Immature natural killer cell (primary cell): ENCODE results near the gene ZFHX2. TPM values are rescaled to one million over a fixed set of nuclear protein-coding genes. Genes with fewer than 3 reads are reported as not detected.

Source experiments
- DNase-seq, 3 donors: peaks; one replicate each; pipeline ENCODE4 v3.0.0; 2022; ENCODE audit warnings: mixed read lengths in 1 of 3
- H3K27ac Mint-ChIP-seq, 6 donors: one replicate each; pipeline ENCODE4 v1.8.0; 2020; ENCODE audit warnings: mixed read lengths in 6 of 6, mild to moderate bottlenecking in 5 of 6, inconsistent platforms in 4 of 6, moderate library complexity in 3 of 6
- H3K27me3 Mint-ChIP-seq, 3 donors: one replicate each; pipeline ENCODE4 v1.8.0; 2020 to 2021; ENCODE audit warnings: low read depth in 3 of 3, mild to moderate bottlenecking in 3 of 3, mixed read lengths in 3 of 3, moderate library complexity in 3 of 3, inconsistent platforms in 1 of 3
- H3K36me3 Mint-ChIP-seq, 3 donors: one replicate each; pipeline ENCODE4 v1.8.0; 2020; ENCODE audit warnings: mixed read lengths in 3 of 3, inconsistent platforms in 2 of 3, mild to moderate bottlenecking in 2 of 3
- H3K4me1 Mint-ChIP-seq, 2 donors: one replicate each; pipeline ENCODE4 v1.8.0; 2020; ENCODE audit warnings: inconsistent platforms in 2 of 2, mild to moderate bottlenecking in 2 of 2, mixed read lengths in 2 of 2, moderate library complexity in 1 of 2
- H3K4me3 Mint-ChIP-seq, 5 donors: one replicate each; pipeline ENCODE4 v1.8.0; 2020; ENCODE audit warnings: mild to moderate bottlenecking in 5 of 5, mixed read lengths in 5 of 5, inconsistent platforms in 3 of 5, moderate library complexity in 3 of 5
- H3K9me3 Mint-ChIP-seq, 6 donors: one replicate each; pipeline ENCODE4 v1.8.0; 2020; ENCODE audit warnings: mild to moderate bottlenecking in 6 of 6, mixed read lengths in 6 of 6, inconsistent platforms in 4 of 6, moderate library complexity in 3 of 6
- polyA plus RNA-seq, 3 donors: library from polyadenylated mRNA; unstranded; fragments of 300-500 nt; fragmentation: Illumina TruSeq; gene quantifications; one replicate each; pipeline ENCODE4 v1.2.3, GENCODE V29; 2021

The ZFHX2 gene
- polyA plus RNA-seq, 3 donors from 2014 or later: 0.12 TPM; not detected in 2

DNA sequence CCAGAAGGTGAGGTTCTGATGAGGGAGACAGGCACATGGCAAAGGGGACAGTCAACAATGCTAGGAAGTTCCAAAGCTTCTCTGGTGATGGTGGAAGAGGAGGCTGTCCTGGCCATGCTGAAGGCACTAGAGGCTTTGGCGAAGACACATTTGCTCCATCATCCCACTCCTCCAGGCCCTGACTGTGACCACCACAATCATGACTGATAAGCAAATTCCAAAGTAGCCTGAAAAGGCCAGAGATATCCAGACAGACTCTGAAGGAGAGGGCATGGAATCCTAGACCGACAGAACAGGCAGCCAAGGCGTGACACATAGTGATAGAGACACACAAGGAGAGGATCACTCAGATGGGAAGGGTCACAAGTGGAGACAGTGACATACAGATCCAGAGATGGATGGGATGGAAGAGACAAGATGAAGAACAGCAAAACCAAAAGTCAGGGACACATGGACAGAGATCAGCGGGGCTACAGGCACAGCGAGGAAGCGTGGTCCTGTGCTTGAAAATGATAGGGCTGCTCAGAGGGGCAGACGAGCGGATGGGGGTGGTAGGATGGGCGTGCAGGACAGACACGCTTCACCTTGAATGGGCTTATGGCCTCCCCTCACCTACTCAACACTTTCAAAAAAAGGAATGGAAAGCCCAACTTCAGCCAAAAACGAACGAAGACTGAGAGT, 1.3 kb downstream of the ZFHX2 start:
- no peaks in the 10 kb centered on the region for H3K9me3 Mint-ChIP-seq
- no peaks in the 10 kb centered on the region for H3K36me3 Mint-ChIP-seq
- peaks cover 10 to 17% of the 10 kb centered on the region in 2 donors for H3K4me1 Mint-ChIP-seq
- DNase-seq: no peak
- H3K4me3 Mint-ChIP-seq: no peak overlapping the region
- peaks cover 0 to 8% (median 3%) of the 10 kb centered on the region in 3 donors for H3K27me3 Mint-ChIP-seq
- no peak overlapping the region for H3K27ac Mint-ChIP-seq

DNA sequence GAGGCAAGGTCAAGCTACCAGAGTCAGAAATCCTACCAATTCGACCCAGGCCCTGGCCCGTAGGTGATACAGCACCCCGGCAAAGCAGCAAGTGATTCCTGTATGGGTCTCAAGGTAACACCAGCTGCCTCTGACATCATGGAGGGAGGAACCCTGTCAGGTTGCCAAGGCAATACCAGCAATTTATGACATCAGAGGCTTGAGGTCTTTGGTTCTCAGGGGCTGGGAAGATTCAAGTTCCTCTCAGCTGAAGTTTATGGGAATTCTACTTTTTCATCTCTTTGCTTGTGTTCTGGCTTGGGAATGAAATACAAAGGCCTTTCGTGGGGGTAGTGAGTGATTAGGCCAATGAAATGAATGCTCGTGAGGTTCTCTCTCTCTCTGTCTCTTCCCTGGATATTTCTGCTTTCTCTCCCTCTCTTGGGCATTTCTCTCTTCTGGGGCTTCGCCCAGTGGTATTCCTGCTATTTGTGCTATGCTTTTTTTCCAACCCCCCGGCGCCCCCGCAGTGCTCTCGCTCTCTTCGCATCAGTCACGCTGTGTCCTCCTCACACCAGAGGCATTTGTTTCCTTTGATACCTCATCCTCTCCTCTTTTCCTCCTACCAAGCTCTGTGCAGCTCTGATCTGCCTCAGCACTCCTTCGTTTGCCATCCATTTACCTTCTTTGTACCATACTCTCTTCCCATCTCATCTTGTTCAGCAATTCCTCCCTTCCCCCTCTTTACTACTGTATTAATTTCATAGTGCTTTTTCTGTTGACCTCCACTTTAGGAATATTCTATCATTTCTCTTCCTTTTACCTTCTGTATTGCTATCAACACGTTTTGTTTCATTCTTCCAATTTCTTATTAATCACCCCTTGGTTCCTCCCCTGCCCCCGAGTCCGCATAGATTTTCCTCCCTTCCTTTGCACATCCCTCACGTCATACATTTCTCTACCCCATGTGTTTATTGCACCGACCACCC, 2.9 kb downstream of the ZFHX2 start:
- Mint-ChIP-seq H3K4me1 (peaks cover 8 to 14% of the 10 kb centered on the region in 2 donors), H3K9me3 (no peaks in the 10 kb centered on the region), H3K36me3 (no peaks in the 10 kb centered on the region), H3K27me3 (peaks cover 0 to 8% (median 3%) of the 10 kb centered on the region in 3 donors), H3K4me3 (no peak overlapping the region), H3K27ac (no peak overlapping the region)
- no peak for DNase-seq

DNA sequence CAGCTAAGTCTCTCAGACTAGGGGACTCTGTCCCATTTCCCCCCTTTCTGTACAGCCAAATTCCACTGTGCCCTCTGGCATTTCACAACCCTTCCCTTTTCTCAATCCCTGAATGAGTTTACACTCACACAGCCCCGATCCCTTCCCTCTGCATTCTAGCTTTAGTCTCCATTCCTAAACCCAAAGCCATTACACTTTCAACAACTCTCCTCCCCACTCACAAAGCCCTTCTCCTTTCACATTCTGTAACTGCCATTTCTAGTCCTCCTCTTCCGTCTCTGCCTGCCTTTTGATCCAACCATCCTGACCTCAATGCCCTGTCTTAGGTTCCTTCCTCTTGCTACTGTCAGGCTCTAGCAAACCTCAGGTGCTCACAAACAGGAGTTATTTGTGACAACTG, 3.6 kb downstream of the ZFHX2 start:
- DNase-seq: no peak
- H3K36me3 Mint-ChIP-seq: no peaks in the 10 kb centered on the region
- no peak overlapping the region for H3K4me3 Mint-ChIP-seq
- peaks cover 0 to 8% (median 3%) of the 10 kb centered on the region in 3 donors for H3K27me3 Mint-ChIP-seq
- H3K27ac Mint-ChIP-seq: no peak overlapping the region
- no peaks in the 10 kb centered on the region for H3K9me3 Mint-ChIP-seq
- peaks cover 8 to 14% of the 10 kb centered on the region in 2 donors for H3K4me1 Mint-ChIP-seq

DNA sequence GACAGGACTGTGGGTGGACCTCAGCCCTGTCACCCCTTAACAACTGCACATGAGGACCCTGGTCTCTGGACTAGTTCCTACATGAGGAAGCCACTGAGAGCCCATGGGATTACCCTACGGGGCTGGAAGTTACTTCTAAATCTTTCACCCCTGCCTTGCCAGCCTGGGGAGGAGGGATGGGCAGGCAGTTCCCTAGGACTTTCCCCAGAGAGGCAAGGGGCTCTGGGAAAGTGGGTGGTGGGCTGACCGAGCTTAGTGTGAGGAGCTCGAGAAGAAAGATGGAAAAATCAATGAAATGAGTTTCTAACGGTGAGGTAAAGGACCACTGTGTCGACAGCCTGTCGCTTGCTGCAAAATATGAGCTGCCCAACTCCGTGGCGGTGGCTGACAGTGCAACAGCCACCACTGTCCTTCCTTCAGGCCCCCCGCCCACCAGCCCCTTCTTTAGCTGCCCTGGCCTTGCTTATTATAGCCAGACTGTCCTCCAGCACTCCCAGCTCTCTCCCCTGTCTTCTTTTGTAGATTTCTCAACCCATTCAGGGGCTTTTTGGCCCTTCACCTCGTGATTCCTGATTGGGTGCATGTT, 5.0 kb downstream of the ZFHX2 start:
- Mint-ChIP-seq H3K4me1 (peaks cover 6 to 7% of the 10 kb centered on the region in 2 donors), H3K27me3 (peaks cover 0 to 9% (median 3%) of the 10 kb centered on the region in 3 donors), H3K4me3 (no peak overlapping the region), H3K36me3 (peaks cover 0 to 7% (median 0%) of the 10 kb centered on the region in 3 donors), H3K9me3 (no peaks in the 10 kb centered on the region), H3K27ac (no peak overlapping the region)
- no peak for DNase-seq

DNA sequence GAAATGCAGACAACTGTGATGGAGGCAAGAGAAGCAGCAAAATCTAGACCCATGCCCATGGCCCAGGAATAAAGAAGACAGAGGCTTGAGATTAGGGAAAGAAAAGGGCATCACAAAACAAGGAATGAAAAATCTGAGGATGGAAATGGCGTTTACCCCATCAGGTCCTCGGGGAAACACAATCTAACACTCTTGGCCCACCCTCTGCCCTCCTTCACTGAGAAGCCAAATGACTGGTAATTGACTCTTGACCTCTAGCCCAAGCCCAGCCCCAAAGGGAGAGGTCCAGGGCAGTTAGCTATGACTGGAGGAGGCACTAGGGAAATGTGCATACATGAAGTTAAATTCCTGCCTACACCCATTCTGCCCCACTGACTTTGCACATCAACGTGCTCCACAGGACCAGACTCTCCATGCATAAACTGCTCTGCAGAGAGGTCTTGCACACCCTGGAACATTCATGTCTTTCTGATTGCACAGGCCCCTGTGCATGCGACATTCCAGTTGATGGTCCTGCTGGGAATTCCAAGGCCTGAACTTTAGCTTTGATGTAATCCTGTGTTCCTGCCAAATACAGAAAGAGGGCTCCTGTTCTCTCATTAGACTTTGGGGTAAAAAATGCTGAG, 5.7 kb downstream of the ZFHX2 start:
- H3K4me3 Mint-ChIP-seq: no peak overlapping the region
- no peak overlapping the region for H3K27ac Mint-ChIP-seq
- no peak for DNase-seq
- H3K9me3 Mint-ChIP-seq: no peaks in the 10 kb centered on the region
- peaks cover 0 to 7% (median 0%) of the 10 kb centered on the region in 3 donors for H3K36me3 Mint-ChIP-seq
- H3K27me3 Mint-ChIP-seq: peaks cover 0 to 6% (median 2%) of the 10 kb centered on the region in 3 donors
- H3K4me1 Mint-ChIP-seq: peaks cover under 1% of the 10 kb centered on the region in 2 donors

DNA sequence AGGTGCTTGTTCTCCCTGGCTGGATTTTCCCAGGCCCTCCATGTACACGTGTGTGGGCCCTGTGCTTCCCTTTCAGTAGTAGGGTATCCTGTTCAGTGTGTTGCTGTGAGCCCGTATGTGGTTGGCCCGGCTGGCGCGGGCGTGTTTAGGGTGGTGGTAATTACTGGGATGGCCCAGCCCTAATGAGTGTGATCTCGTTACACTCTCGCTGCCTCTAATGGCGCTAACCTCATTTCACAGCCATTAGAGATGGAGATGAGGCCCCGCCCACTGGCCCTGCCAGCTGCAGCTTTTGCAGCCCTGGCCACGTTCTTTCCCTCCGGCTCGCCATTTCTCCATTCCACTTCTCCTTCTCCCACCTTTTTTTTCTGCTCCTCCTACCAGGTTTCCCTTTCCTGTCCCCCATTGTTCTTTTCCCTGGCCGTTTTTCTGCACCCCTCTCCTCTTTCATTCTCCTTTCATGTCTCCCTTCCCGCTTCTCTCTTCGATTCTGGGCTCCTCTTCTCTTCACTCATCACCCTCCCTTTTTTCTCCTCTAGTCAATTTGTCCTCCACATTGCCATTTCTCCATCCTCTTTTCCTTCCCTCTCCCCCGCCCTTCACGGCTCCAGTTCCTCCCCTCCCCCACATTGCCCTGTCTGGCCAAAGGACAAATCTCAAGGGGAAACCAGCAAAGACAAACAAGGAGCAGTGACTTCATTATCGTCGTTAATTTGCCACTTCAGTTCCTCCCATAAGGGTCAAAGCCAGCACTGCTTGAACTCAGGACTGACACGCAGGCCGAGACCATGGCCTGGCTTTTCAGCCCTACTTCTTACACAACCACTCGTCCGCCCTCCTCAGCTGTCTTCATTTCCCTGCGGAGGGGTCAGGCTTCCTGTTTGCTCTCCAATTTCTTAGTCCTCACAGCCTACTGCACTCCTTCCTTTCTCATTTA, 6.8 kb downstream of the ZFHX2 start:
- H3K27ac Mint-ChIP-seq: no peak overlapping the region
- no peaks in the 10 kb centered on the region for H3K4me1 Mint-ChIP-seq
- H3K36me3 Mint-ChIP-seq: peaks cover 0 to 7% (median 0%) of the 10 kb centered on the region in 3 donors
- no peak for DNase-seq
- no peak overlapping the region for H3K4me3 Mint-ChIP-seq
- no peaks in the 10 kb centered on the region for H3K9me3 Mint-ChIP-seq
- peaks cover 0 to 5% (median 2%) of the 10 kb centered on the region in 3 donors for H3K27me3 Mint-ChIP-seq

DNA sequence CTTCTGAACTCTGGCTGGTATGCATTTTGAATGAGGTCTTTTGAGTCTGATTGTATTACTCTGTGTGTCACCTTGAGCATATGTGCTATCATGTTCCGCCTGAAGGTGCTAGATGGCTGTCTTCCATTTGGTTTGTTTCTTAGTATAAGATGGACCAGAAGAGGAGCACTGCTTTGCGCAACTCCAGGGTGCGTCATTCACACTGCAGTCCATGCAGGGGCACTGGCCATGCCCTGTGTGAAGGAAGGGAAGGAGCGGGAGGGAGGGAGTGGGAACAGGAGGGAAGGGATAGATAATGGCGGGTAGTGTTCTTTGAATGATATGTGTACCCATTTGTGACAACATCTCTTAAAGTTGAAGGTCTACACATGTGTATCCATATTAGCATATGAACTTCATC, 8.2 kb downstream of the ZFHX2 start:
- H3K27ac Mint-ChIP-seq: no peak overlapping the region
- H3K4me3 Mint-ChIP-seq: no peak overlapping the region
- peaks cover 0 to 7% (median 0%) of the 10 kb centered on the region in 3 donors for H3K36me3 Mint-ChIP-seq
- no peaks in the 10 kb centered on the region for H3K9me3 Mint-ChIP-seq
- peaks cover 0 to 5% (median 2%) of the 10 kb centered on the region in 3 donors for H3K27me3 Mint-ChIP-seq
- DNase-seq: no peak
- H3K4me1 Mint-ChIP-seq: no peaks in the 10 kb centered on the region

DNA sequence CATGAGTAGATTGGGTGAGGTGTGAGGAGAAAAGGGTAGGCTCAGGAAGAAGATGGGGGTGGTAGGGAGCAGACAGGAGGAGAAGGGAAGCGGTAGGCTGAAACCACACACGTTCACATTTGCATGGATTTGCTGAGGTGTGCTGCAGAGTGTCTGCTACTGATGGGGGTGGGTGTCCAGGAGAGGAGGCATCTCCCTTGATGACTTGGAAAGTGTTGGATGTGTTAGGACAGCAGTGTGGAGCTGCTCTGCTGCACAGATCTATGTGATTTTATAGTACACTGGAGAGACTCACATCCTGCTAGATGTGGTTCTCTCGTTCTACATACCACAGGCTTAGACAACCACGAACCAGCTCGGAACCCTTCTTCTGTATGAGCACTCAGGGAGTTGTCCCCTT, 9.3 kb downstream of the ZFHX2 start:
- no peaks in the 10 kb centered on the region for H3K9me3 Mint-ChIP-seq
- peaks cover 0 to 5% (median 2%) of the 10 kb centered on the region in 3 donors for H3K27me3 Mint-ChIP-seq
- H3K27ac Mint-ChIP-seq: peak overlapping the region in 2 of 6 donors; percentile 15 to 43
- no peak overlapping the region for H3K4me3 Mint-ChIP-seq
- peaks cover 0 to 7% (median 0%) of the 10 kb centered on the region in 3 donors for H3K36me3 Mint-ChIP-seq
- no peak for DNase-seq
- H3K4me1 Mint-ChIP-seq: no peaks in the 10 kb centered on the region

DNA sequence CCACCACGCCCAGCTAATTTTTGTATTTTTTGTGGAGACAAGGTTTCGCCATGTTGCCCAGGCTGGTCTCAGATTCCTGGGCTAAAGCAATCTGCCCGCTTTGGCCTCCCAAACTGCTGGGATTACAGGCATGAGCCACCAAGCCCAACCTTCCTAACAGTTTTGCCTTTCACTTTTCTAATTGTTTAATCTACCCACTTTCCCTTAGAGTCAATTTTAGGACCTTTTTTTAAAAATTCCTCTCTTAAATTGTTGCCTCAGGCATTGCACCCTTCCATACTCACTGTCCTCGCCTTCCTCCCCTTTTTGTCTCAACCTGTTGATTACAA, 11.5 kb downstream of the ZFHX2 start:
- Mint-ChIP-seq H3K9me3 (no peaks in the 10 kb centered on the region), H3K36me3 (peaks cover 0 to 7% (median 0%) of the 10 kb centered on the region in 3 donors), H3K4me1 (no peaks in the 10 kb centered on the region), H3K27ac (no peak overlapping the region), H3K4me3 (no peak overlapping the region), H3K27me3 (peaks cover 0 to 5% (median 0%) of the 10 kb centered on the region in 3 donors)
- no peak for DNase-seq

DNA sequence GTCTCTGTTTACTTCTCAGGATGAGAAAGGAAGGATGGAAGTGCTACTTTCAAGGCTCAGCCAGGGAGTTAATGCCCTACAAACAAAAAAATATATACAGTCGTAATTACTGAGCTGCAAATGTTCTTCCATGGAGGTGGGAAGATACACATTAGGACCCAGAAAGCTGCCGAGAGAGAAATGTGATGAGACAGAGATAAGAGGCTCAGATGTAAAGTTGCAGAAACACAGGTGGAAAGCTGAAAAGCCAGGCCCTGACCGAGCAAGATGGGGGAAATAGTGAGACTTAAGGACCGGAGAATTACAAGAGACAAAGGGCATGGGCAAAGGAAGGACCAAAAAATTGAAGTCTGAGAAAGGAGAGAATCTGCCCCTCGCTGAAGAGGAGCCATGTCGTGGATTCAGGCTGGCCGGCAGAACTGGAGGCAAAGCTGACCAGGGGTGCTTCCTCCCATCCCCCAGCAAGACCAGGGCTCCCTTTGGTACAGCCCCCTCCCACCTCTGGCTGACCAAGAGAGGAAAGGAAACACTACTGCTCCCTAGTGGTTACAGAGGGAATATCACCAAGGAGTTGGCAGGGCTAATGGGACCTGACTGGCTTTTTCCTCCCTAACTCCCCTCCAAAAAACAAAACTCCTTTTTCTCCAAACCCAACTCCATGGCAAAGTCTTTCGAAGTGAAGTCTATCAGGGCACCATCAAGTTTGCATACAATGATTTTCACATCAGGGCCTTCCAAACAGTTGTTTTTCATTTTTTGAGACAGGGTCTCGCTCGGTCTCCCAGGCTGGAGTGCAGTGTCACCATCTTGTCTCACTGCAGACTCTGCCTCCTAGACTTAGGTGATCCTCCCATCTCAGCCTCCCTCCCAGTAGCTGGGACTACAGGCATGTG, 12.1 kb downstream of the ZFHX2 start:
- Mint-ChIP-seq H3K27ac (no peak overlapping the region), H3K4me1 (no peaks in the 10 kb centered on the region), H3K4me3 (no peak overlapping the region), H3K36me3 (peaks cover 0 to 7% (median 0%) of the 10 kb centered on the region in 3 donors), H3K27me3 (peaks cover 0 to 5% (median 0%) of the 10 kb centered on the region in 3 donors), H3K9me3 (no peaks in the 10 kb centered on the region)
- DNase-seq: peak; percentile 36 to 39 (median 37)

DNA sequence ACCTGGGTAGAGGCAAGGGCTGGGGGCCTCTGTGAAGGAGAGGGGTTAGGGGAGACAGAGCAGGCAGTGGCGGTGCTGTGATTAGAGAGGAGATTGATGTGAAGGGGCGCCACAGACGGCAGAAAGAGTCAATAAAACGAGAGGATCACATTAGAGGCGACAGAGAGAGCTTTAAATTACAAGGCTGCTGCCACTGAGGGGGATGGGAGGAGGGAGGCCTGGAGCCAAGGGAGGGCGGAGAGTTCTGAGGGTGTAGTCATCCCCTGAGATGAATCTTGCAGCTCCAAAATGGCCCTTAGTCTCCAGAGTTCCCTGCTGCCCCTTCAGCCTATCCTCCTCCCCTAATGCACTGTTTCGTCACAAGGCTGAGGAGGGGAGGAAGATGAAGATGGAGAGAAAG, 12.8 kb downstream of the ZFHX2 start:
- Mint-ChIP-seq H3K4me1 (no peaks in the 10 kb centered on the region), H3K4me3 (no peak overlapping the region), H3K27me3 (peaks cover 0 to 5% (median 0%) of the 10 kb centered on the region in 3 donors), H3K27ac (no peak overlapping the region), H3K9me3 (no peaks in the 10 kb centered on the region), H3K36me3 (peaks cover 0 to 7% (median 0%) of the 10 kb centered on the region in 3 donors)
- DNase-seq: no peak
